K562 (cell line): Measurements from ENCODE around the gene ZNF586. TPM values are rescaled to one million over a fixed set of nuclear protein-coding genes. Genes with fewer than 3 reads are reported as not detected.

Source experiments
- ATF1 ChIP-seq, 2 experiments: fragments of 450-650 bp in 1 of 2; IDR thresholded peaks; 2 replicates each; pipeline ENCODE4 v1.6.1; 2016; ENCODE audit warnings: missing compliant biosample characterization in 1 of 2, missing genetic modification characterization in 1 of 2
- MXI1 ChIP-seq: IDR thresholded peaks from 2 replicates; pipeline ENCODE4 v1.6.1; 2011; ENCODE audit warnings: low read depth, mild to moderate bottlenecking, improper control_type of control experiment, low read length
- NR0B1 ChIP-seq: fragments of 450-650 bp; IDR thresholded peaks from one replicate; pipeline ENCODE4 v1.6.1; 2018; ENCODE audit warnings: mild to moderate bottlenecking, moderate library complexity; ENCODE audit not compliant: partially characterized antibody
- POLR2H ChIP-seq: IDR thresholded peaks from 2 replicates; pipeline ENCODE4 v1.6.1; 2016; ENCODE audit warnings: missing genetic modification characterization, low read depth, mild to moderate bottlenecking, control low read depth, missing compliant biosample characterization, moderate library complexity
- RBBP5 ChIP-seq: fragments of 200-600 bp; sonication (generic); IDR thresholded peaks from 2 replicates; pipeline ENCODE4 v1.6.1; 2012; ENCODE audit warnings: borderline replicate concordance, mild to moderate bottlenecking, low read length, control low read depth, inconsistent platforms; ENCODE audit not compliant: insufficient read depth, poor library complexity, severe bottlenecking
- RBM22 ChIP-seq: fragments of 200-400 bp; formaldehyde crosslinking; IDR thresholded peaks from 2 replicates; pipeline ENCODE4 v1.6.1; 2018; ENCODE audit warnings: low read length, low read depth; ENCODE audit not compliant: poor library complexity, severe bottlenecking
- SP2 ChIP-seq: IDR thresholded peaks from 2 replicates; pipeline ENCODE4 v1.6.1; 2011; ENCODE audit warnings: mild to moderate bottlenecking, low read depth, low read length, moderate library complexity; ENCODE audit not compliant: poor library complexity, severe bottlenecking; ENCODE audit errors: extremely low read depth
- polyA plus RNA-seq, 8 experiments: library from polyadenylated mRNA; depleted of rRNA in 4 of 8; stranded (reverse) in 5 of 8; unstranded in 3 of 8; fragments of >200 nt; fragmentation: Nextera tagmentation in 2 of 8; fragmentation: Illumina TruSeq in 1 of 8; extraction: Ambion mirVana in 2 of 8; extraction: Trizol in 1 of 8; gene quantifications; 2 replicates each; pipeline versions ENCODE4 v1.2.1 to v1.2.3, GENCODE V29; 2011 to 2014; ENCODE audit warnings: inconsistent platforms in 1 of 8, missing spikeins in 1 of 8
- total RNA-seq, 7 experiments: library from RNA; depleted of rRNA in 6 of 7; stranded (reverse); fragments of >200 nt in 6 of 7; fragmentation: Illumina TruSeq in 2 of 7; extraction: Trizol in 2 of 7; gene quantifications; 2 replicates each; pipeline versions ENCODE4 v1.2.1 to v1.2.3, GENCODE V29; 2011 to 2021; ENCODE audit warnings: low replicate concordance in 1 of 7
- TF ChIP-seq, protein P1 (sequence below): sonication (generic); formaldehyde crosslinking; IDR thresholded peaks from 2 replicates; pipeline ENCODE4 v1.8.0; 2022; ENCODE audit warnings: missing genetic modification reagents, mild to moderate bottlenecking, borderline replicate concordance

ZNF586 gene
- total and polyA plus RNA-seq, 9 of the 15 experiments (the other 6 are each of a cell fraction or from before 2014, with no cell fraction given) = 2.5 to 12.6 (median 8.4) TPM

GRCh38 chr19:57819475-57820148, 50.1 kb downstream of the ZNF586 start (continued):
- TF ChIP-seq NR0B1 = no peak
- no peak for TF ChIP-seq ATF1 (CRISPR knock-in tag; IDR thresholded peaks at IDR 0.05)
- peak; percentile 89 for TF ChIP-seq ATF1 (tag; IDR thresholded peaks at IDR 0.05)
- TF ChIP-seq RBM22 = peak; percentile 73
- peak; percentile 77 for TF ChIP-seq RBBP5
- peak; percentile 81 for TF ChIP-seq MXI1
- TF ChIP-seq SP2 = peak; percentile 63
- TF ChIP-seq, protein P1, sequence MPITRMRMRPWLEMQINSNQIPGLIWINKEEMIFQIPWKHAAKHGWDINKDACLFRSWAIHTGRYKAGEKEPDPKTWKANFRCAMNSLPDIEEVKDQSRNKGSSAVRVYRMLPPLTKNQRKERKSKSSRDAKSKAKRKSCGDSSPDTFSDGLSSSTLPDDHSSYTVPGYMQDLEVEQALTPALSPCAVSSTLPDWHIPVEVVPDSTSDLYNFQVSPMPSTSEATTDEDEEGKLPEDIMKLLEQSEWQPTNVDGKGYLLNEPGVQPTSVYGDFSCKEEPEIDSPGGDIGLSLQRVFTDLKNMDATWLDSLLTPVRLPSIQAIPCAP (CRISPR knock-in tag) = no peak
- TF ChIP-seq POLR2H = peak; percentile 93
- TF ChIP-seq, all 486 proteins: peak for 94
